Osteoblast (primary cell): Measurements from ENCODE around the gene HMCN1. TPM values are rescaled to one million over a fixed set of nuclear protein-coding genes. Genes with fewer than 3 reads are reported as not detected.
A peak's percentile ranks its signal among the peaks of the same experiment; 100 is the strongest.

Experiments used
- DNase-seq: peaks from one replicate; pipeline ENCODE4 v3.0.0; 2011; ENCODE audit warnings: low spot score, mixed read lengths; ENCODE audit not compliant: insufficient read length; ENCODE audit errors: missing footprints
- H2AFZ ChIP-seq: 2 replicates; pipeline ENCODE4 v1.6.0; 2011; ENCODE audit warnings: mild to moderate bottlenecking, low read length
- H3K27ac ChIP-seq: 2 replicates; pipeline ENCODE4 v1.5.1; 2011; ENCODE audit warnings: mild to moderate bottlenecking, low read depth, low read length, moderate library complexity
- H3K27me3 ChIP-seq: 2 replicates; pipeline ENCODE4 v1.6.0; 2012; ENCODE audit warnings: mild to moderate bottlenecking, control low read depth, inconsistent platforms, low read length, moderate library complexity; ENCODE audit not compliant: insufficient read depth
- H3K36me3 ChIP-seq: 2 replicates; pipeline ENCODE4 v1.5.1; 2011; ENCODE audit warnings: mild to moderate bottlenecking, low read length, control low read depth, moderate library complexity; ENCODE audit not compliant: insufficient read depth
- H3K4me1 ChIP-seq: 2 replicates; pipeline ENCODE4 v1.5.1; 2011; ENCODE audit warnings: mild to moderate bottlenecking, low read length, control low read depth, moderate library complexity; ENCODE audit not compliant: insufficient read depth
- H3K4me2 ChIP-seq: 2 replicates; pipeline ENCODE4 v1.6.0; 2011; ENCODE audit warnings: mild to moderate bottlenecking, low read length; ENCODE audit not compliant: insufficient read depth
- H3K4me3 ChIP-seq: fragments of 200-600 bp; sonication (generic); 3 replicates; pipeline ENCODE4 v1.5.1; 2012; ENCODE audit warnings: mild to moderate bottlenecking, low read length, inconsistent platforms; ENCODE audit not compliant: insufficient read depth
- H3K79me2 ChIP-seq: 2 replicates; pipeline ENCODE4 v1.6.0; 2012; ENCODE audit warnings: mild to moderate bottlenecking, low read length, control low read depth, inconsistent platforms; ENCODE audit not compliant: insufficient read depth
- H3K9me3 ChIP-seq: 2 replicates; pipeline ENCODE4 v1.5.1; 2011; ENCODE audit warnings: low read depth, low read length, control low read depth
- H4K20me1 ChIP-seq: 2 replicates; pipeline ENCODE4 v1.6.0; 2012; ENCODE audit warnings: mild to moderate bottlenecking, low read length, control low read depth; ENCODE audit not compliant: insufficient read depth
- total RNA-seq: library from RNA; depleted of rRNA; stranded (reverse); fragments of >200 nt; gene quantifications from 2 replicates; pipeline ENCODE4 v1.2.3, GENCODE V29; 2012
- TF ChIP-seq, protein P1 (sequence below): IDR thresholded peaks from 2 replicates; pipeline ENCODE4 v1.5.1; 2011; ENCODE audit warnings: mild to moderate bottlenecking, low read depth, low read length, moderate library complexity; ENCODE audit errors: extremely low read depth

HMCN1 gene
- total RNA-seq, 1 donor = 178 TPM

DNA sequence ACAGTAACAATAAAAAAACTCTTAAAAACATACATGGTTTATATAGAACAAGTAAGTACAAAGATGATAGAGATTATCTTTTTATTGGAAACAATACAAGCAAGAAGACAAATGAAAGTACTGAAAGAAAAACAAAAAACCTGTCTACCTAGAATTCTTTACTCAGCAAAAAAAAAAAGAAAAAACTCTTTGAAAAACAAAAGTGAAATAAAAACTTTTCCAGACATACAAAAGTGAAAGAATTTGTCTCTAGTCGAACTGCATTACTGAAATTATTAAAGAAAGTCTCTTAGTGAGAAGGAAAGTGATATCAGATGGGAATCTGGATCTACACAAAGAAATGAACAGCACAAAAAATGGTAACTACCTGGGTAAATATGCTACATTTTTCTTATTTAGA, 2.7 kb upstream of the HMCN1 start:
- Histone ChIP-seq H3K4me1 (peaks cover 9% of the 10 kb centered on the region), H3K27ac (no peak overlapping the region), H3K4me2 (no peak overlapping the region), H3K79me2 (no peaks in the 10 kb centered on the region), H3K36me3 (no peaks in the 10 kb centered on the region), H3K9me3 (no peaks in the 10 kb centered on the region), H4K20me1 (no peaks in the 10 kb centered on the region), H3K27me3 (no peaks in the 10 kb centered on the region), H3K4me3 (no peak overlapping the region), H2AFZ (no peak overlapping the region)
- TF ChIP-seq, protein P1, sequence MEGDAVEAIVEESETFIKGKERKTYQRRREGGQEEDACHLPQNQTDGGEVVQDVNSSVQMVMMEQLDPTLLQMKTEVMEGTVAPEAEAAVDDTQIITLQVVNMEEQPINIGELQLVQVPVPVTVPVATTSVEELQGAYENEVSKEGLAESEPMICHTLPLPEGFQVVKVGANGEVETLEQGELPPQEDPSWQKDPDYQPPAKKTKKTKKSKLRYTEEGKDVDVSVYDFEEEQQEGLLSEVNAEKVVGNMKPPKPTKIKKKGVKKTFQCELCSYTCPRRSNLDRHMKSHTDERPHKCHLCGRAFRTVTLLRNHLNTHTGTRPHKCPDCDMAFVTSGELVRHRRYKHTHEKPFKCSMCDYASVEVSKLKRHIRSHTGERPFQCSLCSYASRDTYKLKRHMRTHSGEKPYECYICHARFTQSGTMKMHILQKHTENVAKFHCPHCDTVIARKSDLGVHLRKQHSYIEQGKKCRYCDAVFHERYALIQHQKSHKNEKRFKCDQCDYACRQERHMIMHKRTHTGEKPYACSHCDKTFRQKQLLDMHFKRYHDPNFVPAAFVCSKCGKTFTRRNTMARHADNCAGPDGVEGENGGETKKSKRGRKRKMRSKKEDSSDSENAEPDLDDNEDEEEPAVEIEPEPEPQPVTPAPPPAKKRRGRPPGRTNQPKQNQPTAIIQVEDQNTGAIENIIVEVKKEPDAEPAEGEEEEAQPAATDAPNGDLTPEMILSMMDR = no peak
- DNase-seq = no peak

DNA sequence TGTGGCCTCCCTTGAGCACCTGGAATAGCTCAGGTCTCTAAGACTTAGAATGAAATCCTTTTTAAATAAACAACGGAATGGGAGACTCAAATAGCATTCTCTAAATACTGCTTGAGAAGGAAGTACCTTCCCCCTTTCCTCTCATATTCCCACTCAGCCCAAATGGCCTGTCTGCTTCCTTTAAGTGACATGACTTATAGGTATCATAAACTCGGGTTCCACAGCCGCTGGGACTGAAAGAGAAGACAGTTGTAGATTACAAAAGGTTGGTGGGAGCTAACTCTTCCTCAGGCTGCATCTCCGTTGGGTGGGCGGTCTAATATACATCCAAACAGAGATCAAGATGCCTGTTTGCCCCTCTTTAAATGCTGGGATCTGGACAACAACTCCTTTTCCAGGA, 1.2 kb upstream of the HMCN1 start:
- peaks cover 9% of the 10 kb centered on the region for H3K4me1 ChIP-seq
- TF ChIP-seq, protein P1 = no peak
- H3K4me2 ChIP-seq = no peak overlapping the region
- no peak overlapping the region for H3K27ac ChIP-seq
- H3K4me3 ChIP-seq = no peak overlapping the region
- no peaks in the 10 kb centered on the region for H3K79me2 ChIP-seq
- H3K36me3 ChIP-seq = no peaks in the 10 kb centered on the region
- no peaks in the 10 kb centered on the region for H4K20me1 ChIP-seq
- H3K27me3 ChIP-seq = no peaks in the 10 kb centered on the region
- DNase-seq = no peak
- no peaks in the 10 kb centered on the region for H3K9me3 ChIP-seq
- H2AFZ ChIP-seq = no peak overlapping the region

DNA sequence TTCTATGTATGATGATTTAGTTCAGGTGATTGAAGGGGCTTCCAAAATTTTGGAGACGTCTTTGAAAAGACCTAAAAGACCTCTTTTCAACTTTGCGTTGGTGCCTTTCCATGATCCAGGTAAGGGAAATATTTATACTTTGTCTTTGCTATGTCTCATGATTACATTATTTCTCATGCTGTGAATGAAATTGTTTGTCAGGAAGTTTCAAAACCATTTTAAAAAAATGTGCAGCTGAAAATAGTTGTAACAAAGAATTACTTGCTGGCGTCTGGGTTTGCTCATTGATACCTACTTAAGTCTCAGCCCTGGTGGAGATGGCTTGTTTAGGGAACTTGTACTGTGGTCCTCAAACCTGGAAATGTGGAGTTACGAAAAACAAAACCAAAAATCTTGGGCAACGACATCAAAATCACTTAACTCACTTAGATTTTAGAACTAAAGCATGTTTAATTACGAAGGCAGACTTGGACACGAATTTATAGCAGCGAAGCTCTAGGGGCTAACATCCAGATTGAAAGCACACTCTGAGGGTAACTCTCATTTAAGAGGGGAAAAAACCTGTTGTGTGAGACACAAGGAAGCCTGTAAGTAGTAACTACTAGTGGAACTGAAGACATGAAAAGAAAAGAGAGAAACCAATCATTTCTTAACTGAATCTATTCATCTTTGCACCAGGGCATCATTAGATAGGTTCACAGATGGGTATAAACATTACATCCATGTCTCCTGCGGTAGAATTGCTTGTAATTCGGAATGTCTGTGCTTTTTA, 924 bp downstream of the HMCN1 start:
- H2AFZ ChIP-seq = peak overlapping the region; percentile 99
- peak overlapping the region; percentile 78 for H3K4me3 ChIP-seq
- H3K36me3 ChIP-seq = no peaks in the 10 kb centered on the region
- no peaks in the 10 kb centered on the region for H3K9me3 ChIP-seq
- peak overlapping the region; percentile 57 for H3K27ac ChIP-seq
- TF ChIP-seq, protein P1 = no peak
- H4K20me1 ChIP-seq = no peaks in the 10 kb centered on the region
- H3K4me2 ChIP-seq = peak overlapping the region; percentile 88
- H3K27me3 ChIP-seq = no peaks in the 10 kb centered on the region
- peaks cover 9% of the 10 kb centered on the region for H3K4me1 ChIP-seq
- peak; percentile 10 for DNase-seq
- no peaks in the 10 kb centered on the region for H3K79me2 ChIP-seq

DNA sequence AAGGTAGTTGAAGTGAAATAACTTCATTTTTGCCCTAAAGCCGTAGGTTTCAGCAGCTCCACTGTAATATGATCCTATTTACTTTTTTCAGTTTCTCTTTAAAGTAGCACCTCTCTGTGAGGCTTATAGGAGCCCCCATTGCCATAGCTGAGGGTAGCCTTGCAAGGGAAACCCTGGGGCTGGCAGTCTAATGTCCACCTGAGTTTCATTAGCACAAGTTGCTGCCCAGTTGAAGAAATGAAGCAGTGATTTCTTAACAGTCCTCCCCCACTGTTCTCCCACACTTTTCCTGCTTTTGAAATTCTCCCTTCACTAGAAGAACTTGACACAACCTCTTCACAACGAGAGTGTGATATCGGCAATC, 1.5 kb downstream of the HMCN1 start:
- peak overlapping the region; percentile 88 for H3K4me2 ChIP-seq
- H2AFZ ChIP-seq = peak overlapping the region; percentile 85
- TF ChIP-seq, protein P1 = no peak
- peak overlapping the region; percentile 78 for H3K4me3 ChIP-seq
- H4K20me1 ChIP-seq = no peaks in the 10 kb centered on the region
- no peaks in the 10 kb centered on the region for H3K27me3 ChIP-seq
- H3K9me3 ChIP-seq = no peaks in the 10 kb centered on the region
- H3K27ac ChIP-seq = no peak overlapping the region
- H3K36me3 ChIP-seq = no peaks in the 10 kb centered on the region
- H3K4me1 ChIP-seq = peaks cover 9% of the 10 kb centered on the region
- no peaks in the 10 kb centered on the region for H3K79me2 ChIP-seq
- peak; percentile 17 for DNase-seq
